Kidney epithelial cell (primary cell): ENCODE measurements around the gene RXFP2. TPM values are rescaled to one million over a fixed set of nuclear protein-coding genes. Genes with fewer than 3 reads are reported as not detected.

Source experiments
- DNase-seq: peaks from one replicate; pipeline ENCODE4 v3.0.0-alpha.2; 2010; ENCODE audit warnings: low read depth
- H3K27me3 ChIP-seq: 2 replicates; pipeline ENCODE4 v1.6.0; 2011; ENCODE audit warnings: low read length; ENCODE audit not compliant: control insufficient read depth, insufficient read depth
- H3K36me3 ChIP-seq: 2 replicates; pipeline ENCODE4 v1.5.1; 2011; ENCODE audit warnings: low read length; ENCODE audit not compliant: control insufficient read depth, insufficient read depth
- H3K4me3 ChIP-seq: 2 replicates; pipeline ENCODE4 v1.5.1; 2011; ENCODE audit warnings: low read depth, mild to moderate bottlenecking, control low read depth, low read length
- total RNA-seq: library from RNA; depleted of rRNA; stranded (reverse); fragments of >200 nt; gene quantifications from 2 replicates; pipeline ENCODE4 v1.2.3, GENCODE V29; 2015
- TF ChIP-seq, protein P1 (sequence below): IDR thresholded peaks from 2 replicates; pipeline ENCODE4 v1.5.1; 2011; ENCODE audit warnings: mild to moderate bottlenecking, moderate library complexity, low read length, control low read depth, inconsistent platforms; ENCODE audit not compliant: insufficient read depth, poor library complexity, severe bottlenecking

Gene RXFP2
- total RNA-seq, 1 donor from 2014 or later = not detected

DNA sequence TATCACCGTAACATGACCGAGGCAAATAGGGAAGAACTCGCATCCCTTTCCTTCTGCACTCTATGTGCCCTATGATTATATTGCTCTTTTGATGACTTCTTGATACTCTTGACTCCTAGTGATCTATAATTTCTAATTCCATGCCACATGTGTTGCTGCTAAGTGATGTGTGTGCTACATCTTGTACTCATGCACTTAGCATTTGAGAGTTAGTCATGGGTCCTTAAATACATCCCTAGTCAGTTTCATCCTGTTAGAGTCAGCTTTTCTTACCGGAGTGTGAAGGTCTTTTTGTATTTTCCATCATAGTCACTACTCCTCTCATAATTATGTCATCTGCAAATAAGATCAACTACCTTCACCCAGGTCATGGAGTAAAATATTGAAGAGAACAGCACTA is 30.2 kb downstream of the RXFP2 start:
- Histone ChIP-seq H3K4me3 (no peak overlapping the region), H3K36me3 (no peaks in the 10 kb centered on the region), H3K27me3 (no peaks in the 10 kb centered on the region)
- TF ChIP-seq, protein P1, sequence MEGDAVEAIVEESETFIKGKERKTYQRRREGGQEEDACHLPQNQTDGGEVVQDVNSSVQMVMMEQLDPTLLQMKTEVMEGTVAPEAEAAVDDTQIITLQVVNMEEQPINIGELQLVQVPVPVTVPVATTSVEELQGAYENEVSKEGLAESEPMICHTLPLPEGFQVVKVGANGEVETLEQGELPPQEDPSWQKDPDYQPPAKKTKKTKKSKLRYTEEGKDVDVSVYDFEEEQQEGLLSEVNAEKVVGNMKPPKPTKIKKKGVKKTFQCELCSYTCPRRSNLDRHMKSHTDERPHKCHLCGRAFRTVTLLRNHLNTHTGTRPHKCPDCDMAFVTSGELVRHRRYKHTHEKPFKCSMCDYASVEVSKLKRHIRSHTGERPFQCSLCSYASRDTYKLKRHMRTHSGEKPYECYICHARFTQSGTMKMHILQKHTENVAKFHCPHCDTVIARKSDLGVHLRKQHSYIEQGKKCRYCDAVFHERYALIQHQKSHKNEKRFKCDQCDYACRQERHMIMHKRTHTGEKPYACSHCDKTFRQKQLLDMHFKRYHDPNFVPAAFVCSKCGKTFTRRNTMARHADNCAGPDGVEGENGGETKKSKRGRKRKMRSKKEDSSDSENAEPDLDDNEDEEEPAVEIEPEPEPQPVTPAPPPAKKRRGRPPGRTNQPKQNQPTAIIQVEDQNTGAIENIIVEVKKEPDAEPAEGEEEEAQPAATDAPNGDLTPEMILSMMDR = no peak
- DNase-seq = no peak

DNA sequence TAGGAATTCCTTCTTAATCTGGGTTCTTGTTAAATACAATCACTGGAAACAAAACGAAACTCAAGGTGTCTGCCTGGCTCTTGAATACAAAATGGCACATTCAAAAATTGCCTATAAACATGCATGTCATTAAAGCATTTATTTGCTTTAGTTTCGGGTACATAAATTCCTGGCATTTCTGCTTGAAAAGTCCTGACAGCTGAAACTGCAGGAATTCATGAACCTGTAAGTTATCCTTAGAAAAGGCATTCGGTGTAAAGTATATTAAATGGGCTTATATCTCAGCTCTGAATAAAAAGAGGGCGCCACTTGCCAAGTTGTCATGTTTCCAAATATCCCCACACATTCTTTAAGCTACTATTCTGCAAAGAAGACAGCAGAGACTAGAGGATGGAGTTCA is 32.9 kb downstream of the RXFP2 start:
- Histone ChIP-seq H3K27me3 (no peaks in the 10 kb centered on the region), H3K36me3 (no peaks in the 10 kb centered on the region), H3K4me3 (no peak overlapping the region)
- TF ChIP-seq, protein P1 = no peak
- no peak for DNase-seq

DNA sequence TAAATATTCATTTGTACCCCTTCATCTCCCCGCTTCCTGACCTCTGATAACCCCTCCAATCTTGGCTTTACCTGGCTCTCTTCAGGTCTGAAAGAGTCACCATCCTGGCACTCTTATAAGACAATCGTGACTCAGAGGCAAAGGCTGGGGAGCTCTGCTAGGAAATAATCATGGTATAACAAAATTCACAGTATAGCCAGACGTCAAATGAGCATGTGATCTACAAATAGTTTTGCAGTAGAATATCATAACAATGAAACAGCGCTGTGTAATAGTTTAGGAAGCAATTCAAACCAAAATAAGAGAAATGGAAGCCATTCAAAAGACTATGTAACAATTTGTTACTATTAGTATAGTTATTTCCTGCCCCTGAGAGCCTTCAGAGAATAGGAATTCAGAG is 34.2 kb downstream of the RXFP2 start:
- Histone ChIP-seq H3K36me3 (no peaks in the 10 kb centered on the region), H3K27me3 (no peaks in the 10 kb centered on the region), H3K4me3 (no peak overlapping the region)
- no peak for DNase-seq
- TF ChIP-seq, protein P1 = no peak

DNA sequence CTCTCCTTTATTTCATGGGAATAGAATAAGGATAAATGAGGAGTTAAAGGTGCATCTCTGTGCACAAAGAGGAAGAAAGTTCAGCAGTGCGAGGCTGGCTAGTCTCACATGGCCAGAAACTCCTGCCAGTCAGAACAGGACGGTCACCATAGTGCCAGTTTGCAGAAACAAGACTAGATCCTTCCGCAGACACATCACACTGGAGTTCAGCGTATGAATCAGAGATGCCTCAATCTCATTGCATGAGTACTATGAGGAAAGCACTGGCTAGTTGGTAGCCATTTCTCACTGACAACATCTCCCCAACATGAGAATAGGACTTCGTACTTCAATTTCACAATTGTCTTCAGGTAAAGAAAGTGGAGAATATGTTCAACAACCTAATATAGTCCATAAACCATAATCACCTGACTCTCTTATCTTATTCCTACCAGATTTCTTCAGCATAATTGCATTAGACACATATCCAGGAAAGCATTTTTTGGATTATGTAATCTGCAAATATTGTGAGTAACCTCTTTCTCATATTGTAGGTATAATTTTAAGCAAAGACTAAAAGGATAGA is 34.9 kb downstream of the RXFP2 start:
- DNase-seq = no peak
- TF ChIP-seq, protein P1 = no peak
- Histone ChIP-seq H3K27me3 (no peaks in the 10 kb centered on the region), H3K36me3 (no peaks in the 10 kb centered on the region), H3K4me3 (no peak overlapping the region)

DNA sequence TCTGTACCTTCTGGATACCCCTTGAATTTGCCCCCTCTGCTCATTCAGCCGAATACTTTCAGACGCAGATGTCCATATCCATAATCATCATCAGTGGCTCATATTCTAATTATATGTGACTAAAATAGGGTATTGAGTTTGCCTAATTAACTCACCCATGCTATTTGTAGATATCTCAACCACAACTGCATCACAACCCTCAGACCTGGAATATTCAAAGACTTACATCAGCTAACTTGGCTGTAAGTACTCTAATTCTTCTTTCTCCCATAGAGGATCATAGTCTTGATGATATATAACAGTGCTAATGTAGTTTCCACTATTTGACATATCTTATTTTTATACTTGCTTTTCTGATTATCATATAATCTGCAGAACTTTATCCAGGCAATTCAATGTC is 35.8 kb downstream of the RXFP2 start:
- Histone ChIP-seq H3K36me3 (no peaks in the 10 kb centered on the region), H3K4me3 (no peak overlapping the region), H3K27me3 (no peaks in the 10 kb centered on the region)
- no peak for DNase-seq
- TF ChIP-seq, protein P1 = no peak

DNA sequence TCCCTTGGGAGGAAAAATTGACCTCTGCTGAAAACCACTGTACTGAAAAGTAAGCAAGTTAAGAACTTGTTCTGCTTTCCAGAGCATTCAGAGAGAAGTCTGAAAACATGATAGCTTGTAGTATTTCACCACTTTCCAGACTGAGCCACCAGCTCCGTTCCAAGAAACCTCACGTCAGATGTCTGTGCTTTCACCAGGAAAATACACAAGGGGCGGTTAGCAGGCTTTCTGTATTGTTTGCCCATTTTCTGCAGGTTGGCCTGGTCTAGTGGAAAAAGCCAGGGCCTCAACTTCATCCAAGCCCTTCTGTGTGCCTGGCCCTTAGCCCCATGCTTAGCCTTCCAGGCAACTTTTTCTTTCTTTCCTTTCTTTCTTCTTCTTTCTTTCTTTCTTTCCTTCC is 36.4 kb downstream of the RXFP2 start:
- DNase-seq = no peak
- Histone ChIP-seq H3K4me3 (no peak overlapping the region), H3K36me3 (no peaks in the 10 kb centered on the region), H3K27me3 (no peaks in the 10 kb centered on the region)
- TF ChIP-seq, protein P1 = no peak
